ENCODE results near the gene C20orf96. TPM values are rescaled to one million over a fixed set of nuclear protein-coding genes. Genes with fewer than 3 reads are reported as not detected.

Gene C20orf96
- polyA plus RNA-seq, 3 donors, result 0.28 to 9.3 (median 0.88) TPM

DNA sequence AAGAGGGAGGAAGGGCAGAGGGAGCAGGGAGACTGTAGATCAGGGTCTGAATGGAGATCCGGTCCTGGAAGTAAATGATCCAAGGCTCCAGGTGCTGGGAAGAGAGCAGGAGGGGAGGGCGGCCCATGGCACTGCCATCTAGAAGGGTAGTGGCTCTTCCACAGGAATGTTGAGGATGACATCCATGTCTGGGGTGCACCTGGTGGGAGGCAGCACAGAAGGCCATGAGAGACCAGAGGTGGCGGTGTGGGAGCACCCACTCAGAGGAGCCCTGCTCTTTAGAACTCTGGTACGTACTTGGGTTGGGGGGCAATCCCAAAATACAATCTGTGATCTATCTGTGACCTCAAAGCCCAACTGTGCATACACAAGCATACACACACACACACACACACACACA, 19.5 kb downstream of the C20orf96 start:
- Histone ChIP-seq H3K79me2 (ENCODE audit: insufficient read depth, low read length) (no peaks in the 10 kb centered on the region), H3K36me3 (replicated peaks in 1 of 2; ENCODE audit: control insufficient read depth in 1 of 2, insufficient read depth in 2 of 2, low read length in 2 of 2) (no peaks in the 10 kb centered on the region), H3K9ac (ENCODE audit: insufficient read depth, low read length, poor library complexity, severe bottlenecking) (no peak overlapping the region), H3K4me3 (replicated peaks in 1 of 3; ENCODE audit: low read depth in 2 of 3, low read length in 3 of 3) (no peak overlapping the region), H3K4me2 (replicated peaks; ENCODE audit: extremely low read depth, low read length, poor library complexity, severe bottlenecking) (no peak overlapping the region), H4K20me1 (ENCODE audit: insufficient read depth, low read length) (no peaks in the 10 kb centered on the region), H3K4me1 (ENCODE audit: control insufficient read depth in 1 of 2, insufficient read depth in 2 of 2, low read length in 2 of 2) (peaks cover 6% of the 10 kb centered on the region in 2 donors), H2AFZ (ENCODE audit: insufficient read depth, low read depth, low read length, poor library complexity, severe bottlenecking) (no peak overlapping the region), H3K27me3 (ENCODE audit: control insufficient read depth in 2 of 2, insufficient read depth in 2 of 2, low read length in 2 of 2) (peaks cover 0 to 4% of the 10 kb centered on the region in 2 donors), H3K9me3 (replicated peaks in 1 of 2; ENCODE audit: control insufficient read depth in 1 of 2, insufficient read depth in 1 of 2, low read length in 2 of 2) (no peaks in the 10 kb centered on the region), H3K27ac (ENCODE audit: low read depth in 1 of 2, low read length in 2 of 2) (no peak overlapping the region)
- H3K36me3 Mint-ChIP-seq, result peaks cover 1 to 6% of the 10 kb centered on the region in 2 donors
- no peak for DNase-seq
- H3K9me3 Mint-ChIP-seq, result peaks cover 0 to 2% (median 0%) of the 10 kb centered on the region in 7 donors
- 96% methylated on average over 3 of the region's 4 CpGs for WGBS (ENCODE audit: insufficient coverage)
- TF ChIP-seq, protein P1, sequence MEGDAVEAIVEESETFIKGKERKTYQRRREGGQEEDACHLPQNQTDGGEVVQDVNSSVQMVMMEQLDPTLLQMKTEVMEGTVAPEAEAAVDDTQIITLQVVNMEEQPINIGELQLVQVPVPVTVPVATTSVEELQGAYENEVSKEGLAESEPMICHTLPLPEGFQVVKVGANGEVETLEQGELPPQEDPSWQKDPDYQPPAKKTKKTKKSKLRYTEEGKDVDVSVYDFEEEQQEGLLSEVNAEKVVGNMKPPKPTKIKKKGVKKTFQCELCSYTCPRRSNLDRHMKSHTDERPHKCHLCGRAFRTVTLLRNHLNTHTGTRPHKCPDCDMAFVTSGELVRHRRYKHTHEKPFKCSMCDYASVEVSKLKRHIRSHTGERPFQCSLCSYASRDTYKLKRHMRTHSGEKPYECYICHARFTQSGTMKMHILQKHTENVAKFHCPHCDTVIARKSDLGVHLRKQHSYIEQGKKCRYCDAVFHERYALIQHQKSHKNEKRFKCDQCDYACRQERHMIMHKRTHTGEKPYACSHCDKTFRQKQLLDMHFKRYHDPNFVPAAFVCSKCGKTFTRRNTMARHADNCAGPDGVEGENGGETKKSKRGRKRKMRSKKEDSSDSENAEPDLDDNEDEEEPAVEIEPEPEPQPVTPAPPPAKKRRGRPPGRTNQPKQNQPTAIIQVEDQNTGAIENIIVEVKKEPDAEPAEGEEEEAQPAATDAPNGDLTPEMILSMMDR (IDR thresholded peaks at IDR 0.05), result no peak
- peaks cover 8% of the 10 kb centered on the region for H3K4me1 Mint-ChIP-seq
- no peak overlapping the region for H3K27ac Mint-ChIP-seq
- H3K27me3 Mint-ChIP-seq (ENCODE audit: low read depth in 3 of 3), result peaks cover 8 to 10% (median 8%) of the 10 kb centered on the region in 3 donors
- H3K4me3 Mint-ChIP-seq, result no peak overlapping the region
- intact Hi-C loops (cut with micrococcal nuclease), result no loop called here

DNA sequence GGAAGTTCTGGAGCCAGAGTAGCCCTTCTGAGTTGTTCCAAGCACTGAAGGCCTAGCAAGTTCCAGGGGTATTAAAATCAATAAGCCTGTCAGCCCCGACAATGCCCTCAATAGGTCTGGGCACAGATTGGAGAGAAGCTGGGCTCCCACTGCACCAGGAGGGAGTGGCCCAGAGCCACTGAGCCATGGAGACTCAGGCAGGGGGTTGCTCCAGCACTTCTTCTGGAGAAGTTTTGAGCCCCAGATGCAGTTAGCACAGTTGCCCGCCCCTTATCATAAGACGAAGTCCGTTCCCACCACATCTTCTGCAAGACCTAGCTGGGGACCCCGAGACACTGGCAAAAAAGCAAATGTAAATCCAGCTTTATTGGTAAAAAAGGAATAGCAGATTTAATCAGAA, 20.0 kb downstream of the C20orf96 start:
- Histone ChIP-seq H3K79me2 (ENCODE audit: insufficient read depth, low read length) (no peaks in the 10 kb centered on the region), H3K4me3 (replicated peaks in 1 of 3; ENCODE audit: low read depth in 2 of 3, low read length in 3 of 3) (no peak overlapping the region), H3K27ac (ENCODE audit: low read depth in 1 of 2, low read length in 2 of 2) (no peak overlapping the region), H4K20me1 (ENCODE audit: insufficient read depth, low read length) (no peaks in the 10 kb centered on the region), H3K4me2 (replicated peaks; ENCODE audit: extremely low read depth, low read length, poor library complexity, severe bottlenecking) (no peak overlapping the region), H3K27me3 (ENCODE audit: control insufficient read depth in 2 of 2, insufficient read depth in 2 of 2, low read length in 2 of 2) (peaks cover 0 to 8% of the 10 kb centered on the region in 2 donors), H3K4me1 (ENCODE audit: control insufficient read depth in 1 of 2, insufficient read depth in 2 of 2, low read length in 2 of 2) (peaks cover 6% of the 10 kb centered on the region in 2 donors), H2AFZ (ENCODE audit: insufficient read depth, low read depth, low read length, poor library complexity, severe bottlenecking) (no peak overlapping the region), H3K9ac (ENCODE audit: insufficient read depth, low read length, poor library complexity, severe bottlenecking) (no peak overlapping the region), H3K36me3 (replicated peaks in 1 of 2; ENCODE audit: control insufficient read depth in 1 of 2, insufficient read depth in 2 of 2, low read length in 2 of 2) (no peaks in the 10 kb centered on the region), H3K9me3 (replicated peaks in 1 of 2; ENCODE audit: control insufficient read depth in 1 of 2, insufficient read depth in 1 of 2, low read length in 2 of 2) (no peaks in the 10 kb centered on the region)
- peaks cover 0 to under 1% of the 10 kb centered on the region in 2 donors for H3K36me3 Mint-ChIP-seq
- peaks cover 8% of the 10 kb centered on the region for H3K4me1 Mint-ChIP-seq
- intact Hi-C loops (cut with micrococcal nuclease), result no loop called here
- H3K4me3 Mint-ChIP-seq, result no peak overlapping the region
- no peak for DNase-seq
- peaks cover 0 to 2% (median 0%) of the 10 kb centered on the region in 7 donors for H3K9me3 Mint-ChIP-seq
- WGBS (ENCODE audit: insufficient coverage), result 100% methylated on average over 2 of the region's 5 CpGs
- TF ChIP-seq, protein P1 (IDR thresholded peaks at IDR 0.05), result no peak
- H3K27me3 Mint-ChIP-seq (ENCODE audit: low read depth in 3 of 3), result peaks cover 8 to 12% (median 11%) of the 10 kb centered on the region in 3 donors
- H3K27ac Mint-ChIP-seq, result no peak overlapping the region
